Myocyte (in vitro differentiated cells): ENCODE results near the gene C1orf35. TPM values are rescaled to one million over a fixed set of nuclear protein-coding genes. Genes with fewer than 3 reads are reported as not detected.
A peak's percentile ranks its signal among the peaks of the same experiment; 100 is the strongest.

Experiments used
- DNase-seq: peaks from one replicate; pipeline ENCODE4 v3.0.0-alpha.2; 2012; ENCODE audit warnings: low read depth
- total RNA-seq: library from RNA; depleted of rRNA; stranded (reverse); fragments of >200 nt; gene quantifications from 2 replicates; pipeline ENCODE4 v1.2.3, GENCODE V29; 2014

C1orf35 gene
- total RNA-seq, 1 donor from 2014 or later = 8.1 TPM

GRCh38 chr1:228109962-228110488 lies 6.9 kb upstream of the C1orf35 start:
- peak; percentile 69 for DNase-seq

GRCh38 chr1:228109073-228109961 lies 6.2 kb upstream of the C1orf35 start, which contains the start of gene MRPL55:
MRPL55 (minus strand) TSS chr1:228109299; CDS start chr1:228108260, 1,039 bp downstream.
- peak; percentile 96 for DNase-seq

GRCh38 chr1:228108742-228109072 lies 5.6 kb upstream of the C1orf35 start:
- DNase-seq = no peak

GRCh38 chr1:228108055-228108690 lies 5.0 kb upstream of the C1orf35 start:
- no peak for DNase-seq

GRCh38 chr1:228107636-228108035 lies 4.5 kb upstream of the C1orf35 start:
- no peak for DNase-seq

- DNase-seq = no peak
These were observed 3.6 kb upstream of the C1orf35 start for GRCh38 chr1:228106800-228107054.

- no peak for DNase-seq
These were observed 3.1 kb upstream of the C1orf35 start for GRCh38 chr1:228105996-228106799.

GRCh38 chr1:228105270-228105995 lies 2.3 kb upstream of the C1orf35 start:
- DNase-seq = no peak

GRCh38 chr1:228104526-228105269 lies 1.6 kb upstream of the C1orf35 start:
- no peak for DNase-seq

- DNase-seq = no peak
These were observed 933 bp downstream of the C1orf35 start for GRCh38 chr1:228101994-228102790.

GRCh38 chr1:228101614-228101993 lies 1.5 kb downstream of the C1orf35 start:
- DNase-seq = no peak

- no peak for DNase-seq
These were observed 2.1 kb downstream of the C1orf35 start for GRCh38 chr1:228100822-228101613.

- DNase-seq = no peak
These were observed 3.8 kb downstream of the C1orf35 start for GRCh38 chr1:228099331-228099732.

GRCh38 chr1:228098323-228098931 lies 4.7 kb downstream of the C1orf35 start:
- no peak for DNase-seq

- no peak for DNase-seq
These were observed 5.6 kb downstream of the C1orf35 start for GRCh38 chr1:228097333-228098081.

GRCh38 chr1:228096416-228097332 lies 6.5 kb downstream of the C1orf35 start:
- DNase-seq = no peak
